Stimulated activated CD4-positive, alpha-beta T cell treated with anti-CD3 and anti-CD28 coated beads, Interleukin-4, amount 100 ng/mL, for 24 hours (primary cell): Measurements from ENCODE around the gene HRK.

ENCODE experiments used
- DNase-seq: peaks from one replicate; pipeline ENCODE4 v3.0.0-alpha.2; 2020

The HRK gene

DNA sequence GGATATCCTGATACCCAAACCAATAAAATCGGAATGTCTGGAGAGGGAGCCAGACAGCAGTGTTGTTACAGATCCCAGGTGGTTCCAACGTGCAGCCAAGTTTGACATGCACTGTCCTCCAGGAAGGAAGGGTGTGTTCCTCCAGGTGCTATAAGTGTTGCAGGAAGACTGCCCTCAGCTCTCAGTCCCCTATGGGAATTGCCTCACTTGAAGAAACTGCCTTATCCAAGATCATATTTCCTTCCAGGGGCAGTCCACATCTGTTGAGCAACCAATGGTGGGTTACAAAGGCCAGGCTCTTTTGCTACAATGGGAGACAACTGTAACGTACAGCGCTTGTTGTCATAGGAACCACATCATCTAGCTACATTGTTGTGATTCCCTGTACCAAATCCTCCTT lies 16.2 kb upstream of the HRK start:
- no peak for DNase-seq

GRCh38 chr12:116896411-116896924 lies 15.2 kb upstream of the HRK start:
- DNase-seq = no peak

- DNase-seq = no peak
Measured at GRCh38 chr12:116894913-116895312, 13.7 kb upstream of the HRK start.

GRCh38 chr12:116892349-116893140 lies 11.3 kb upstream of the HRK start:
- DNase-seq = no peak

- DNase-seq = no peak
Measured at GRCh38 chr12:116891019-116891418, 9.8 kb upstream of the HRK start.

DNA sequence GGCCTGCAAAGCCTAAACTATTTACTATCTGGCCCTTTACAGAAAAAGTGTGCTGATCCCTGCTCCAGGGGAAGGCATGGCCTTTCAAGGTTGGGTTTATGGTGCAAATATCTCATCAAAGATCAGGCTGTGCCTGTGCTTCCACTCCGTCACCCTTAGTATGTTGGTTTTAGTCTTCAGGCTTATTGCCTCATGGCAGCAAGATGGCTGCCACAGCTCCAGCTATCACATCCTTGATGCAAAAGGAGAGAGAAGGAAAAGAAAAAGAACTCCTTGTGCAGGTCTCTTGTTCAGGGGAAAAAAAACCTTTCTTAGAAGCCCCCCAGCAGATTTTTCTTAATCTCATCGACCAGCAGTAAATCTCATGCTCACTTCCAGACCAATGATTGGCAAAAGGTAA lies 9.1 kb upstream of the HRK start:
- DNase-seq = no peak

DNA sequence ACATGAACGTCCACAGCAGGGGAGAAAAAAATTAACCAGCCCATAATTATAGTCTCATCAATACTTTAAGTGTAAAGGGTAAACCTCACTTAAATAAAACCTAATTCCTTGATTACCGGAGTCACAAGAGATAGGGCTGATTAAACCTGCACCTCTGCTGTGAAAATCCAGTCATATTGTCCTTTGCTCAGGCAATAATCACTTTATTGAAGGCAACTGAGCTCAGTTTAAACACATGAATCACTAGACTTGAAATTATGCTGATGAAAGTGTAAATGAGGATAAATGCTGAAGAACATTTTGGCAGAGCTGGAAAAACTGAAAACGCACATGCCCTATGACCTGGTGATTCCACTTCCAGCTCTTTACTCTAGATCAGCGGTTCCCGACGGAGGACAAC lies 6.7 kb upstream of the HRK start:
- DNase-seq = no peak

- DNase-seq = no peak
Measured at GRCh38 chr12:116887244-116887643, 6.0 kb upstream of the HRK start.

GRCh38 chr12:116885491-116885890 lies 4.2 kb upstream of the HRK start:
- DNase-seq = no peak

DNA sequence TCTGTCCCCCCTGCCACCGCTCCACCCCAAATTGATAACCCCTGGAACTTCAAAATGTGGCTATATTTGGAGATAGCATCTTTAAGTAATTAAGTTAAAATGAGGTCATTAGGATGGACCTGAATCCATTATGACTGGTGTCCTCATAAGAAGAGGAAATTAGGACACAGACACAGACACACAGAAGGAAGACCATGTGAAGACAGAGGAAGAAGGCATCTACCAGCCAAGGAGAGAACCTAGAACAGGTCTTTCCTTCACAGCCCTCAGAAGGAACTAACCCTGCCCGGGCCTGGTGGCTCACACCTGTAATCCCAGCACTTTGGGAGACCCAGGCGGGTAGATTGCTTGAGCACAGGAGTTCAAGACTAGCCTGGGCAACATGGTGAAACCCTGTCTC lies 3.6 kb upstream of the HRK start:
- DNase-seq = no peak

- no peak for DNase-seq
Measured at GRCh38 chr12:116882742-116883141, 1.5 kb upstream of the HRK start.

- no peak for DNase-seq
Measured at GRCh38 chr12:116881877-116882507, 751 bp upstream of the HRK start.

DNA sequence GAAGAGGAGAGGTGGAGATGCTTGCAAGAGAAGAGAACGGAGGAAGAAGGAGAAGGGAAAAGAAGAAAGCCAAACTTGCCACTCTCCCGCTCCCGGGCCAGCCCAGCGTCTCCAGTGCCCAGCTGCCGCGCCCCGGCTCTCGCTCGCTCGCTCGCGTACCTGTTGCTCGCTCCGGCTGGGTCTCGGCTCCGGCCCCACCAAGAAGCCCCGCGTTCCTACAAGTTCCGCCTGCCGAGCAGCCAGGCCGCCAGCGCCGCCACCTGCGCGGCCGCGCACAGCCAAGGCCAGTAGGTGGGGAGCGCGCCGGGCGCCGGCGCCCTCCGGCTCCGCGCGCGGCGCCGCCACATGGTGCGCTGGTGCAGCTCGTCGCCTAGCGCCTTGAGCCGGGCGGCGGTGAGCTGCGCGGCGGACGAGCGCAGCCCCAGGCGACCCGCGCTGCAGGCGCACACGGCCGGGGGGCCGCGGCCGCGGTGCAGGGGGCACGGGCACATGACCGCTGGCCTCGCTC lies 370 bp downstream of the HRK start:
- no peak for DNase-seq

GRCh38 chr12:116880213-116880816 lies 926 bp downstream of the HRK start:
- no peak for DNase-seq

GRCh38 chr12:116879509-116880212 lies 1.6 kb downstream of the HRK start:
- no peak for DNase-seq

DNA sequence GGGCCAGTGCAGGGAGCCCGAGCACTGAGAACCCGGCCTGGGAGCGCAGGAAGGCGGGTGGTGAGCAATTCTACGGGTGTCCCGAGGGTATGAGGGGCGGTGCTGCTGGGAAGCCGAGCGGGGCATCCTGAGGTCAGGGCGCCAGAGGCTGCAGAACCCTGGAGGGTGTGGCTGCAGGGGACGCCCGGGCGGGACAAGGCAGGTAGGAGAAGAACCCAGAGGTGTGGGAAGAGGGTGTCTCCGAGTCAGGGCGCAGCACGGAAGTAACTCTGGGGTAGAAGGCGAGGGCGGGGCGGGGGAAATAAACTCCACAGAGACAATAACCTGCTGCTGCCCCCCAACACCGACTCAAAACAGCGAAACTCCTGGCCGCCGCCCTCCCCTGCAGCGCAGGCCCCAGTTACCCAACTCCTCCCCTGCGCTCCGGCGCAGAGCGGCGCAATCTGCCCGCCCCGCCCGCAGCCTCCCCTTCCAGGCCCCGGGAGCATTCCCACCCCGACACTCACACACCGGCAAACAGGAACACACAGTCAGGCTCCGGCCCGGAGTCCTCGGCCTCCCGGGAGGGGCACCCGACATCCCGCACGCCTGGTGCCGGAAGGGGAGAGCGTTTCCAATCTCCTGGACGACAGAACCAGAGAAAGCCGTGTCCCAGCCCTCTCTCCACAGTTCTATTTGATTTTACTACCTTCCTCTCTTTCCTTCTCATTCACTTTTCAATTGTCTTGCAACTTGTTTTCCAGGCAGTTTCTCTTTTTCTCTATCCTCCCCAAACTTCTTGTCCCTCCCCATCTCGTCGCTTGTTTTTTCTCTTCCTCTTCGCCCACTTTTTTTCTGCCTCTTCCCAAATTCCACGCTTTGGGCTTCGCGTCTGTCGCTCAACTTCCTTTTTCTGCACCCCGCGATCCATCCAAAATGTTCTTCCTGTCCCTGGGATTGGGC lies 2.4 kb downstream of the HRK start:
- DNase-seq = no peak

DNA sequence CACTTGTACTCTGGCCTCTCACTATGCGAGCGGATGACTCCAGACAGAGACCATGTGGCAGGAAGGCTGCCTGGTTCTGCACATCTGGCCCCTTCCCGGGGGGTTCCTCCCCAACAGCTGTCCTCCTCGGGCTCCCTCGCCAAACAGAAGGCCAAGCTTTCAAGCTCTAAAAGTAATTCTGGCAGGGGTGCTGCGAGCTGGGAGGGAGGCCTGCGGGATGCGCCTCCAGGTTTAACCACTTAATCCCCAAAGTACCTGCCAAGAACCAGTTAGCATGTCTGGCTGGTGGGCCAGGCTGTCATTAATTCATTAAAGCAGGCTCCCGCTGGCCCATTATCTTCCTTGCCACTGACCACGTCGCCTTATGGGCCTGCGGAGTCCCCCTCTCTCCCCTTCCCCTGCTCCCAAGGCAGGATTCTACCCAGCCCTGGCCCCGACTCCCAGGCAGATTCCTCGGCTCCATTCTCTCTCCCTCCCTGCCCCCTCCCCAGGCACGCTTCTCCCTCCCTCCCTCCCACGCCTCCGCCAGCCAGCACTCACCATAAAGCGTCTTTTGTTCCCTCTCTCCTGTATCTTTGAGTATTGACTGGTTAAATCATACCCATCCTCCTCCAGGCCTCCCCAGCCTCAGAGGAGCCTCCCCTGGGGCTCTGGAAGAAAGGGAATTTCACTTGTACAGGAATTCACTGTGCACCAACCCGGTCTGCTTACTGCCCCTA lies 4.9 kb downstream of the HRK start:
- DNase-seq = no peak

- DNase-seq = no peak
Measured at GRCh38 chr12:116874324-116874995, 6.8 kb downstream of the HRK start.

- no peak for DNase-seq
Measured at GRCh38 chr12:116870306-116870705, 10.9 kb downstream of the HRK start.

DNA sequence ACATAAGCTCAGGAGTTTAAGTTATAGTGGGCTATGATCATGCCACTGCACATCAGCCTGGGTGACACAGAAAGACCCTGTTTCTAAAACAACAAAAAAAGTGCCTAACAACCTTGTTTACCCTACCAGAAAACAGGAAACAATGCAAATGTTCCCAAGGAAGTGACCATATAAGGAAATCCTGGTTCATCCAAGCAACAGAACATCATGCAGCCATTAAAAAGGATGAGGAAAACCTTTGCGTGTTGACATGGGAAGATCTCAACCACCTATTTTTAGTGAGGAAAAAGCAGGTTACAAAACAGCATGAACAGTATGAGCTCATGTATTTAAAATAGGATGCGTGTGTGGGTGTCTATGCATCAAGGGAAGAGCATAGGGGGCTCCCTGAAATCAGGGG lies 13.7 kb downstream of the HRK start:
- DNase-seq = no peak
